GM10248 (cell line): ENCODE measurements around the gene PEPD.

Experiments
- CTCF ChIA-PET: fragments of 300-600 bp; sonication (Branson Sonifier 250); formaldehyde crosslinking; extraction: SDS; loops from one replicate; lab custom pipeline; 2021; ENCODE audit warnings: antibody characterized with exemption; lab: Yijun Ruan, JAX
- POLR2A ChIA-PET: fragments of 350-650 bp; sonication (Branson Sonifier 250); formaldehyde crosslinking; extraction: SDS; loops from one replicate; lab custom pipeline; 2020; ENCODE audit warnings: antibody characterized with exemption; lab: Yijun Ruan, JAX
- DNase-seq: peaks from one replicate; pipeline ENCODE4 v3.0.0; 2012; ENCODE audit errors: extremely low spot score
- CTCF ChIP-seq: IDR thresholded peaks from 2 replicates; pipeline ENCODE4 v1.5.1; 2012; ENCODE audit warnings: mild to moderate bottlenecking, low read depth; ENCODE audit errors: extremely low read depth, missing control alignments, control extremely low read depth

The PEPD gene

GRCh38 chr19:33348301-33349010 is 173.1 kb downstream of the PEPD start:
- no peak for TF ChIP-seq CTCF
- DNase-seq: no peak
- ChIA-PET POLR2A (no interaction called here), CTCF (no interaction called here)

GRCh38 chr19:33347300-33347699 is 174.3 kb downstream of the PEPD start:
- ChIA-PET CTCF (no interaction called here), POLR2A (no interaction called here)
- no peak for DNase-seq
- no peak for TF ChIP-seq CTCF

- no peak for TF ChIP-seq CTCF
- ChIA-PET CTCF (no interaction called here), POLR2A (no interaction called here)
- no peak for DNase-seq
These were observed 174.9 kb downstream of the PEPD start for GRCh38 chr19:33346665-33347064.

- CTCF ChIA-PET: no interaction called here
- TF ChIP-seq CTCF: no peak
- POLR2A ChIA-PET: no interaction called here
- no peak for DNase-seq
These were observed 176.4 kb downstream of the PEPD start for GRCh38 chr19:33345163-33345562.

- no peak for DNase-seq
- POLR2A ChIA-PET: no interaction called here
These were observed 177.0 kb downstream of the PEPD start for GRCh38 chr19:33344573-33344925.

GRCh38 chr19:33343859-33344572 is 177.6 kb downstream of the PEPD start:
- DNase-seq: no peak
- POLR2A ChIA-PET: no interaction called here
- CTCF ChIA-PET: no interaction called here
- no peak for TF ChIP-seq CTCF

More at GRCh38 chr19:33344573-33344925, 177.0 kb downstream of the PEPD start:
- CTCF ChIA-PET: no interaction called here
- TF ChIP-seq CTCF: no peak
